ENCODE data around the gene TRAPPC2L.

The TRAPPC2L gene

DNA sequence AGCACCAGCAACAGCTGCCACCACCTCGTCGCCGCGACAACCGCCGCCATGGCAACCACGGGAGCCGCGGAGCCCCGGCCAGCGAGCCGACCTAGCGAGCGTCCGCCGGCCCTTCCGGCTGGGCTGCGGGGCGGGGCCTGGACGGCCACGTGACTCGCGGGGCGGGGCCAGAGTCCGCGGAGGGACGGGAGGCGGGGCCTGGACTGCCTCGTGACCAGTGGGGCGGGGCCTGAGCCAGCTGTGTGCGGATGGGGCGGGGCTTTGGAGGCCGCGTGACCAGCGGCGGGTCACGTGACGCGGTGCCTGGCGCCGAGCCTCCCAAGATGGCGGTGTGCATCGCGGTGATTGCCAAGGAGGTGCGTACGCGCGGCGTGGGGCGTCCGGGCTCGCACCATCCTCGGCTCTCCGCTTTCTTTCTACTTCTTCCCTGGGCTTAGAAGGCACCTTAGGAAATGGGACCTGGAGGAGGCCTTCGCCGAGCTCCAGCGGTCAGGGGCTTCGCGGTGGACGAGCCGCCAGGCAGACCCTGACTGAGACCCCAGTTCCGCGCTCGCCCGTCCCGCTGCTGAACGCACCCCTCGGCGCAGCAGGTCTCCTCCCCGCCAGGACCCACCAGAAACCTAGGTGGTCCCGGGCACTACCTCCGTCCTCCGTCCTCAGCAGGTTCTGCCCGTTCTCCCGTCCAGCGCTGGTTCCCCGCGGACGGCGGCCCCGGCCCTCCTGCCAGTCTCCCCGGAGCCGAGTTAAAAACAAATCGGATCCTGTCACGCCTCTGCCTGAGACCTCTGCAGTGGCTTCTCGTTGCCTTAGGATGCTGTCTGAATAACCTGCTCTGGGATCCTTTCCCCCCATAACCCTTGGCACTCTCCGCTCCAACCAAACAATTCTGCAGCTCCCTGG is at the start of gene TRAPPC2L, which contains the start of gene GALNS:
Gene TRAPPC2L (plus strand): TSS at position 300 of the 900 bp plus-strand sequence. CDS start 24 bp downstream, at position 324.
Gene GALNS (minus strand): TSS at position 120 of the 900 bp plus-strand sequence. CDS start 70 bp downstream, at position 50.
- Mint-ChIP-seq H3K27me3 (no peaks in the 10 kb centered on the region), H3K4me1 (peaks cover 33% of the 10 kb centered on the region), H3K27ac (peak within 1 kb of the TSS; percentile 96), H3K9me3 (no peaks in the 10 kb centered on the region), H3K36me3 (peaks cover 3% of the 10 kb centered on the region), H3K4me3 (peak within 1 kb of the TSS; percentile 99)

GRCh38 chr16:88807142-88807625 is 49.7 kb upstream of the TRAPPC2L start:
- Mint-ChIP-seq H3K9me3 (no peaks in the 10 kb centered on the region), H3K4me1 (peaks cover 17% of the 10 kb centered on the region), H3K27ac (no peak overlapping the region), H3K4me3 (no peak overlapping the region), H3K27me3 (no peaks in the 10 kb centered on the region), H3K36me3 (no peaks in the 10 kb centered on the region)

DNA sequence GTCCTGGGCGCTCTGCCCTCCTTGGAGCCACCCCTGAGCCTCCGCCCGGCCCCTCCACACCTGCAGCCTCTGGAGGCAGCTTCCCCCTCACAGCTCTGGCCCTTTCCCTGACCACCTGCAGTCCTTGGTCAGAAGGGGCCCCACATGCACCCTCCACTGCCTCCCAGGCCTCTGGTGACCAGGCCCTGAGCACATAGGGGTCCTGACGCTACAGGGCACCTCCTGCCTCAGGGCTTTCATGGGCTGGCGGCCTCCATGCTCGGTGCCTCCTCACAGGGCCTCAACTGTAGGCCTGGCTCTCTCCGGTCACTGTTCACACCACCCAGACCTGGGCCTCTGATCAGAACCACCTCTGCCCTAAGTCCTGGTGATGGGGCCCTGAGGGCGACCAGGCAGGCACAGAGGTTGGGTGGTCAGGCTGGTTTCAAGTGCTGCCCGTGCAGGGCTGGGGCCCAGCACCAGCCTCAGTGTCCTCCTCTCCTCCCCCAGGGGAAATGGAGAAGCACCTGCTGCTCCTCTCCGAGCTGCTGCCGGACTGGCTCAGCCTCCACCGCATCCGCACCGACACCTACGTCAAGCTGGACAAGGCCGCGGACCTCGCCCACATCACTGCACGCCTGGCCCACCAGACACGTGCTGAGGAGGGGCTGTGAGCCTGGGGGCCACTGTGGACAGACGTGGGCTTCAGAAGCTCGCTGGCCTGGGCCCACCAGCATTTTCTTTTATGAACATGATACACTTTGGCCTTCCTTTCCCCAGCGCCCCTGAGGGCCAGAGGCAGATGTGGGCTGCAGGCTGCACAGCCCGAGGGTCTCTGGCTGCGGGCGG is 49.1 kb upstream of the TRAPPC2L start:
- Mint-ChIP-seq H3K36me3 (no peaks in the 10 kb centered on the region), H3K9me3 (no peaks in the 10 kb centered on the region), H3K4me1 (peaks cover 17% of the 10 kb centered on the region), H3K4me3 (no peak overlapping the region), H3K27me3 (no peaks in the 10 kb centered on the region), H3K27ac (peak overlapping the region; percentile 74)

DNA sequence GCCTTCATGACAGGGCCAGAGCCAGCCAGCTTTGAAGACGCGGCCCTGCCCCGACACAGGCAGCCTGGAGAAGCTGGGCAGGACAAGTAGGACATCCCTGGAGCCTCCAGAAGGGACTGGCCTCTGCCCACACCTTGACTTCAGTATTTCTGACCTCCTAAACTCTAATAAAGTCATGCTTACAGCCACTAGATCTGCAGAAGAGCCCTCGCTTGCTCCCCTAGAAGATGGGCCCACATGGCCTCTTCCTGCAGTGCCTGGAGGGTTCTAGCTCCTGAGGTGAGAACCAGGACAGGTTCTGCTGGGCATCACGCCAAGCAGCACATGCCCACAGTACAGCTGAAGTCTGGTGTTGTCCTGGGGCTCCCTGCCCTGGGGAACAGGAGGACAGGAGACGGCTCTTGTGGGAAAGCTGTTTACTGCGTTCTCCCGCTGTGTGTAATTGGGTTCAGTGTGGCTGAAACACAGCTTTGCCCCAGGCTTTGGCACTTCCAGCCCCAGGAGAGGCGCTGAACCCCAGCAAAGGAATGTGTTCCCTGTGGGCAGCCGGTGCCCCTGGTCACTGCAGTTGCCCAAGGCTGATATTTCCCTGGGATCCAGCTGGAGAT is 47.8 kb upstream of the TRAPPC2L start:
- Mint-ChIP-seq H3K36me3 (no peaks in the 10 kb centered on the region), H3K4me1 (peaks cover 16% of the 10 kb centered on the region), H3K4me3 (peak overlapping the region; percentile 89)

DNA sequence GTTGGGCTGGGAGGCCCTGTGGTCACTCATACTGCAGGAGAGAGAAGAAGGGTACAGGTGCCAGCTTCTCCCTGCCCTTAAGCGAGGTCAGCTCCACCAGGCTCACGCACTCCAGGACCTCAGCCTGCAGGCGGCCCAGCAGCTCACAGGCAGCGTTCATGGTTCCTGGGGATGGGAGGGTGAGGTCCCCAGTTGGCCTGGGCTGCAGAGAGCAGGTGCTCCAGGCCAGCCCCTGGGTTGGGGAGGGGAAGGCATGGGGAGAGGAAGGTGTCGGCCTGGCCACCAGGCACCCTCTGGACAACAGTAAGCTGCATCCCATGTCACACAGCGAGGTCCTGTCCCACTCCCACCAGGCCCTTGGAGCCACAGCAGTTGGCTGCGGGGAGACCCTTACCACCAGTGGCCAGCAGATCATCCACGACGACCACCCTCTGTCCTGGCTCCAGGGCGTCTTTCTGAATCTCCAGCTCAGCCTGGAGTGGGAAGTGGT is 47.2 kb upstream of the TRAPPC2L start:
- no peaks in the 10 kb centered on the region for H3K9me3 Mint-ChIP-seq
- H3K27ac Mint-ChIP-seq = peak overlapping the region; percentile 84
- H3K27me3 Mint-ChIP-seq = no peaks in the 10 kb centered on the region
- H3K4me1 Mint-ChIP-seq = peaks cover 16% of the 10 kb centered on the region
- peak overlapping the region; percentile 89 for H3K4me3 Mint-ChIP-seq
- H3K36me3 Mint-ChIP-seq = no peaks in the 10 kb centered on the region

More for the DNA sequence above, 47.8 kb upstream of the TRAPPC2L start:
- Mint-ChIP-seq H3K27me3 (no peaks in the 10 kb centered on the region), H3K9me3 (no peaks in the 10 kb centered on the region), H3K27ac (peak overlapping the region; percentile 70)

GRCh38 chr16:88810166-88810911 is 46.6 kb upstream of the TRAPPC2L start:
- H3K27me3 Mint-ChIP-seq = no peaks in the 10 kb centered on the region
- no peaks in the 10 kb centered on the region for H3K36me3 Mint-ChIP-seq
- H3K27ac Mint-ChIP-seq = peak overlapping the region; percentile 84
- H3K9me3 Mint-ChIP-seq = no peaks in the 10 kb centered on the region
- peak overlapping the region; percentile 89 for H3K4me3 Mint-ChIP-seq
- H3K4me1 Mint-ChIP-seq = peaks cover 16% of the 10 kb centered on the region

DNA sequence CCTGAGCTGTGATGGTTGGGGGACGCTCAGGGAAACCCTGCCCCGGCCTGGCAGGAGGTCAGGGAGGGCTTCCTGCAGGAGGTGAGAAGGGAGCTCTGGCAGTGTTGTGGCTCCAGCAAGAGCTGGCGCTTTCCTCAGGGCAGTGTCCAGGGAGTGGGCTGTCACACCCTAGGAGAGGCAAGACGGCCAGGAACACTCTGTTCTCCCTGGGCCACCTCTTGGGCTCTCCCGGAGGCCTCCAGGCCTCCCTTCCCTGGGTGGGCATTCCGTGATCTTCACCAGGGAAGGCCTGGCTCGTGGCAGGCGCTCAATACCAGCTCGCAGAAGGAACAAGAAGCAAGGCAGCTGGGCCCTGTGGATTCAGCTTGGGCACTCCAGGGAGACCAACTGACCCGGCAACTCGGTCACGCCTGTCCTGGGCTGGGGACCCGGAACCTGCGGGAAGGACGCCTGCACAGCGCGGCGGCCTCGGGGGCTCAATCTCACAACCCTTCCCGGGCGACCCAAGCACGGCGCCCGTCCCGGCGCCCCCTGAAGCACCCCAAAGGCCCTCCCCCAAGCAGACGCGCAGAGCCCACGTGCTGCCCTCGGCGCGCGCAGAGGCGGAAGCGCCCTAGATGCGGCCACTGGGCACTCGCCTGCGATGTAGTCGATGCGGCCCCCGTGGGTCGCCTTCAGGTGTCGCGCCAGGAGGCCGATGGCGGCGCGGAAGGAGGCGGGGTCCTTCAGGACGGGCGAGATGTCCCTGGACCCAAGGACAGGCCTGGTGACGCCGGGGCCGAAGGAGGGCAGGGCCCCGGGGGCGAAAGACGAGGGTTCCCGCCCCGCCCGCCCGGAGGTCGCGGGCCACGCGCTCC is 45.8 kb upstream of the TRAPPC2L start:
- peak overlapping the region; percentile 97 for H3K27ac Mint-ChIP-seq
- no peaks in the 10 kb centered on the region for H3K36me3 Mint-ChIP-seq
- no peaks in the 10 kb centered on the region for H3K27me3 Mint-ChIP-seq
- H3K4me3 Mint-ChIP-seq = peak overlapping the region; percentile 89
- H3K4me1 Mint-ChIP-seq = peaks cover 16% of the 10 kb centered on the region
- no peaks in the 10 kb centered on the region for H3K9me3 Mint-ChIP-seq

DNA sequence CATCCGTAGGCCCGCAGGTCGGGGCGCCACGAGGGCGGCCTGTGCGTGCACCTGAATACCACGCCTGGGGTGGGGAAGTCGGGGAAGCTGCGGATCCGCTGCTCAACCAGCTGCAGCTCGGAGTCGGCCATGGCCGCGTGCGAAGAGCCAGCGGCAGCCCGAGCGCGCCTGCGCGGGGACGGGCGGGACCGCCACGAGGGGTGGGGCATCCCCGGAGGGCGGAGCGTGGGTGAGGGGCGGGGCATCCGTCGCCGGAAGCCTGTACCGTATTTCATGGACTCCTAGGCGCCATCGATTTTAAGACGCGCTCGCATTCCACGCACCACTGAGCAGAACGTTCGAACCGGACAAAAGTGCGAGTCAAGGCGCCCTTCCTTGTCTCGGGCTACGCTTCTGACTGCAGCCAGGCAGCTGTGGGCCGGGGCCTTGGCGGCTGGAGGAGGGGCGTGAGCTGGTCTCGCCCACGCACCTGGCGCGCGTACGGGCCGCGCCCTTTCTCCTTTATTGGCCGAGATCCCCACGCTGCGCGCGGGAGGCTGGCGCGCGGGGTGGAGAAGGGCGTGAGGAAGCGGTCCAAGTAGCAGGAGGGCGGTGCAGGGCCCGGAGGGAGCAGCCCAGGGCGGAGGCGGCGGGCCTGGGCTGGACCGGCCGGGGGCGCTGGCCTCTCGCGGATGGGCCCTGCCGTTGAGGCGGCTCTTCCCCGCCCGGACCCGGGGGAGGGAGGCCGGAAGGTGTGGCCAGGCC is 45.0 kb upstream of the TRAPPC2L start, which contains the start of gene APRT:
Gene APRT (minus strand): TSS at position 160 of the 744 bp plus-strand sequence. CDS start 29 bp downstream, at position 131.
- Mint-ChIP-seq H3K27me3 (no peaks in the 10 kb centered on the region), H3K27ac (peak within 1 kb of the TSS; percentile 97), H3K4me1 (peaks cover 16% of the 10 kb centered on the region), H3K36me3 (no peaks in the 10 kb centered on the region), H3K4me3 (peak within 1 kb of the TSS; percentile 96), H3K9me3 (no peaks in the 10 kb centered on the region)

GRCh38 chr16:88812513-88813268 is 44.2 kb upstream of the TRAPPC2L start:
- Mint-ChIP-seq H3K9me3 (no peaks in the 10 kb centered on the region), H3K4me1 (peaks cover 16% of the 10 kb centered on the region), H3K4me3 (peak overlapping the region; percentile 84), H3K36me3 (no peaks in the 10 kb centered on the region), H3K27me3 (no peaks in the 10 kb centered on the region), H3K27ac (peak overlapping the region; percentile 79)

GRCh38 chr16:88813269-88814143 is 43.4 kb upstream of the TRAPPC2L start:
- no peaks in the 10 kb centered on the region for H3K9me3 Mint-ChIP-seq
- H3K4me3 Mint-ChIP-seq = peak overlapping the region; percentile 51
- H3K27ac Mint-ChIP-seq = peak overlapping the region; percentile 35
- H3K27me3 Mint-ChIP-seq = no peaks in the 10 kb centered on the region
- peaks cover 16% of the 10 kb centered on the region for H3K4me1 Mint-ChIP-seq
- no peaks in the 10 kb centered on the region for H3K36me3 Mint-ChIP-seq

DNA sequence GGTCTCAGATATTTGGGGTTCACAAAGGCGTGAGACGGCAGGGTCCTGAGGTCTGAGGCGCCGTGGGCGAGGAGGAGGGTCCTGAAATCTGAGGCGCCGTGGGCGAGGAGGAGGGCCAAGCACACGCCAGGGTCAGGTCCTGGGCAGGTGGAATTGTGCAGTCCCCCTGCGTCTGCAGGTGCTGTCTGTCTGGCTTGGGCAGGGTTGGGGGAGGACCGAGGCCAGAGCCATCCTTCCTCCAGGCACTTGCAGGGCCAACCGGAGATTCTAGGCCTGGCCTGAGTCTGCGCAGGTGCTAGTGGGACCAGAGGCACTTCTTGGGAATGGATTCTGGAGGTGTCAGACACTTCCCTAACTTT is 42.8 kb upstream of the TRAPPC2L start:
- Mint-ChIP-seq H3K4me1 (peaks cover 13% of the 10 kb centered on the region), H3K4me3 (peak overlapping the region; percentile 51), H3K9me3 (no peaks in the 10 kb centered on the region), H3K27me3 (no peaks in the 10 kb centered on the region), H3K36me3 (no peaks in the 10 kb centered on the region), H3K27ac (peak overlapping the region; percentile 35)

DNA sequence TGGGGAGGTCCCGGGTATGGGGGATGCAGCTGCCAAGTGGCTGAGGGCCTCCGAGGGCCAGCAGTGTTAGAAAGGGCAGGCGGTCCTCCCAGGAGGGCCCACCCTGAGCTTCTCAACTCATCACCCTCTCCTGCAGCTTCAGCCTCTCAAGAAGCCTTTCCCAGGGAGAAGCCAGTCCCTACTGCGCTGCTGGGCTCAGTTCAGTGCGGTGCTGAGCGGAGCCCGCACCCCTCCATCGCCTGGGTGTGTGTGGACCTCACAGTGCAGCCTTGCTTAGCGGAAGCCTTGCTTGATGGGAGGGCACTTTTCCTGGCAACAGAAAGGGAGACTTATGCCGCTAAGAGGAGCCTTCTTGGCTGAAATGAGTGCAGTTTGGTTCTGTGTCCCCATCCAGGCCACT is 41.7 kb upstream of the TRAPPC2L start:
- Mint-ChIP-seq H3K4me1 (peaks cover 5% of the 10 kb centered on the region), H3K27ac (no peak overlapping the region), H3K9me3 (no peaks in the 10 kb centered on the region), H3K36me3 (no peaks in the 10 kb centered on the region), H3K27me3 (no peaks in the 10 kb centered on the region), H3K4me3 (no peak overlapping the region)

All from activated naive CD4-positive, alpha-beta T cell treated with anti-CD3 and anti-CD28 coated beads, Interleukin-2, amount 50 U/mL, for 24 hours (primary cell).